Endothelial cell of umbilical vein (primary cell): ENCODE results near the gene SERPINE1. TPM values are rescaled to one million over a fixed set of nuclear protein-coding genes. Genes with fewer than 3 reads are reported as not detected.
"Not testable (repeated sequence)": the region's sequence is repeated elsewhere in the genome, so short reads cannot be mapped to it uniquely, and the experiment has no call there.

Source experiments
- BruUV-seq: library from RNA; stranded (reverse); fragments of 400-500 nt; replicated peaks from 2 replicates; lab custom pipeline; 2021; lab: Mats Ljungman, UMichigan
- CTCF ChIA-PET: fragments of 300-600, 350-600 bp; sonication (Branson Sonifier 250); formaldehyde crosslinking; loops from one replicate; lab custom pipeline; 2021; ENCODE audit warnings: antibody characterized with exemption, inconsistent platforms; lab: Charles Lee
- POLR2A ChIA-PET: fragments of 300-600, 350-600 bp; sonication (Branson Sonifier 250); formaldehyde crosslinking; loops from one replicate; lab custom pipeline; 2021; ENCODE audit warnings: antibody characterized with exemption, inconsistent platforms; lab: Charles Lee
- DNase-seq: peaks from one replicate; pipeline ENCODE4 v3.0.0-alpha.2; 2011; ENCODE audit warnings: low read depth, low spot score
- FAIRE-seq: peaks from 2 replicates; lab custom pipeline; 2011; peaks lifted over from hg19 to GRCh38; lab: Jason Lieb, UNC
- H2AFZ ChIP-seq: 2 replicates; pipeline ENCODE4 v1.6.0; 2012; ENCODE audit warnings: low read depth, low read length, control low read depth, inconsistent platforms
- H3K27ac ChIP-seq: 2 replicates; pipeline ENCODE4 v1.5.1; 2011; ENCODE audit warnings: low read depth, mild to moderate bottlenecking, control low read depth, low read length, moderate library complexity; ENCODE audit not compliant: insufficient read depth
- H3K27me3 ChIP-seq, 2 experiments: 2 replicates each; pipeline versions ENCODE4 v1.6.0 to v1.6.1; 2011; ENCODE audit warnings: low read length in 2 of 2, mixed read lengths in 1 of 2; ENCODE audit not compliant: control insufficient read depth in 2 of 2, insufficient read depth in 2 of 2
- H3K36me3 ChIP-seq, 2 experiments: 2 replicates in 1 of 2; 3 replicates in 1 of 2; pipeline ENCODE4 v1.5.1; 2011; ENCODE audit warnings: low read length in 2 of 2, mild to moderate bottlenecking in 1 of 2, moderate library complexity in 1 of 2; ENCODE audit not compliant: control insufficient read depth in 2 of 2, insufficient read depth in 2 of 2; ENCODE audit errors: extremely low read depth in 1 of 2
- H3K4me1 ChIP-seq: 3 replicates; pipeline ENCODE4 v1.5.1; 2011; ENCODE audit warnings: mild to moderate bottlenecking, low read length; ENCODE audit not compliant: control insufficient read depth, insufficient read depth; ENCODE audit errors: extremely low read depth
- H3K4me2 ChIP-seq: 2 replicates; pipeline ENCODE4 v1.6.1; 2011; ENCODE audit warnings: low read length, control low read depth, mixed read lengths; ENCODE audit not compliant: insufficient read depth
- H3K4me3 ChIP-seq, 3 experiments: fragments of 200-600 bp in 1 of 3; sonication (generic), shearing (Covaris generic) in 1 of 3; replicated peaks in 1 of 3; 2 replicates each; pipeline ENCODE4 v1.5.1; 2011 to 2016; ENCODE audit warnings: control low read depth in 3 of 3, low read length in 3 of 3, mild to moderate bottlenecking in 2 of 3, inconsistent platforms in 1 of 3, low read depth in 1 of 3, moderate library complexity in 1 of 3; ENCODE audit not compliant: insufficient read depth in 1 of 3
- H3K79me2 ChIP-seq: 2 replicates; pipeline ENCODE4 v1.6.0; 2012; ENCODE audit warnings: low read length, inconsistent platforms; ENCODE audit not compliant: control insufficient read depth, insufficient read depth
- H3K9ac ChIP-seq: replicated peaks from 2 replicates; pipeline ENCODE3; 2011; ENCODE audit warnings: low read length, control low read depth; ENCODE audit not compliant: insufficient read depth; ENCODE audit errors: extremely low read depth
- H3K9me1 ChIP-seq: replicated peaks from 3 replicates; pipeline ENCODE4 v1.6.0; 2011; ENCODE audit warnings: mild to moderate bottlenecking, low read length; ENCODE audit not compliant: control insufficient read depth, insufficient read depth; ENCODE audit errors: extremely low read depth
- H3K9me3 ChIP-seq: replicated peaks from 2 replicates; pipeline ENCODE4 v1.5.1; 2012; ENCODE audit warnings: low read length, inconsistent platforms; ENCODE audit not compliant: control insufficient read depth, insufficient read depth
- H4K20me1 ChIP-seq: replicated peaks from 2 replicates; pipeline ENCODE3; 2011; ENCODE audit warnings: mild to moderate bottlenecking, low read length; ENCODE audit not compliant: control insufficient read depth, insufficient read depth; ENCODE audit errors: extremely low read depth
- CTCF ChIP-seq, 2 donors: IDR thresholded peaks; 1 replicate in 1 of 2; 2 replicates in 1 of 2; pipeline ENCODE4 v1.5.1; 2011; ENCODE audit warnings: low read length in 2 of 2, mild to moderate bottlenecking in 2 of 2, moderate library complexity in 2 of 2, control low read depth in 1 of 2, inconsistent platforms in 1 of 2, low read depth in 1 of 2; ENCODE audit not compliant: insufficient read depth in 1 of 2; ENCODE audit errors: extremely low read depth in 1 of 2
- FOS ChIP-seq: IDR thresholded peaks from 2 replicates; pipeline ENCODE4 v1.6.1; 2011; ENCODE audit warnings: mild to moderate bottlenecking, low read length, moderate library complexity, borderline replicate concordance; ENCODE audit not compliant: insufficient read depth
- GATA2 ChIP-seq: IDR thresholded peaks from 2 replicates; pipeline ENCODE4 v1.7.0; 2011; ENCODE audit warnings: low read depth, mild to moderate bottlenecking, moderate library complexity, mixed read lengths, low read length; ENCODE audit not compliant: insufficient read length, insufficient read depth
- JUN ChIP-seq: IDR thresholded peaks from 2 replicates; pipeline ENCODE4 v1.6.1; 2011; ENCODE audit warnings: borderline replicate concordance, low read depth; ENCODE audit not compliant: insufficient read length, insufficient read depth
- MYC ChIP-seq: IDR thresholded peaks from one replicate; pipeline ENCODE4 v1.6.1; 2011; ENCODE audit warnings: mild to moderate bottlenecking, low read depth, low read length
- POLR2AphosphoS5 ChIP-seq: IDR thresholded peaks from 2 replicates; pipeline ENCODE4 v1.6.1; 2012; ENCODE audit warnings: low read depth, mild to moderate bottlenecking, control low read depth, low read length, moderate library complexity; ENCODE audit not compliant: insufficient read depth
- dilution Hi-C: fragments of 300-500 bp; cut with MboI; formaldehyde crosslinking; loops from one replicate; pipeline ENCODE4 v1.15.0; 2019; ENCODE audit warnings: low sequenced_read_pairs; ENCODE audit not compliant: extremely low pct_ligation_motif_present
- intact Hi-C: fragments of 100-400 bp; cut with micrococcal nuclease; formaldehyde crosslinking; loops from one replicate; pipeline ENCODE4 v1.10.0; 2022
- polyA plus RNA-seq, 4 experiments: library from polyadenylated mRNA; depleted of rRNA in 3 of 4; stranded (reverse) in 3 of 4; unstranded in 1 of 4; fragments of >200 nt; gene quantifications; 2 replicates each; pipeline versions ENCODE4 v1.2.1 to v1.2.3, GENCODE V29; 2011 to 2012; ENCODE audit warnings: missing spikeins in 1 of 4
- total RNA-seq: library from RNA; stranded (reverse); gene quantifications from 2 replicates; pipeline ENCODE4 v1.2.3, GENCODE V29; 2021

SERPINE1 gene
- total and polyA plus RNA-seq, 2 donors (not counting 3 experiments of a cell fraction or from before 2014, with no cell fraction given): 2,296 to 4,637 TPM

GRCh38 chr7:101121631-101121990, 5.3 kb upstream of the SERPINE1 start:
- H3K36me3 ChIP-seq, DNase-seq, H2AFZ ChIP-seq, H3K4me3 ChIP-seq, H3K4me2 ChIP-seq, dilution Hi-C loops, FAIRE-seq, H3K9me1 ChIP-seq, H3K27me3 ChIP-seq, H4K20me1 ChIP-seq, H3K9me3 ChIP-seq: not testable (repeated sequence)
- H3K79me2 ChIP-seq: peaks cover 20% of the 10 kb centered on the region
- intact Hi-C loops: loop anchor here (10.0 kb wide), 1 partner anchor 1017 kb away; the partner anchor contains the start of genes AP4M1 and MCM7
- ChIA-PET POLR2A (interaction anchor here (1.1 to 3.9 kb wide), 5 partner anchors 9 to 27 kb away, joined by 4 to 49 read pairs (median 14); no protein-coding TSS in a partner anchor), CTCF (interaction anchor here (1.0 to 3.5 kb wide), 4 partner anchors 9 to 26 kb away, joined by 3 to 25 read pairs (median 18); no protein-coding TSS in a partner anchor)
- H3K9ac ChIP-seq: peak overlapping the region; percentile 95
- peaks cover 75% of the 10 kb centered on the region for H3K4me1 ChIP-seq
- TSS peak; percentile 2 for BruUV-seq
- H3K27ac ChIP-seq: peak overlapping the region; percentile 83

- peak overlapping the region; percentile 82 for H3K4me2 ChIP-seq
- peak overlapping the region; percentile 83 for H3K27ac ChIP-seq
- DNase-seq (peak; percentile 96), FAIRE-seq (peak; percentile 99)
- peak overlapping the region in 2 of 3 experiments; percentile 16 to 30 for H3K4me3 ChIP-seq
- peaks cover 70% of the 10 kb centered on the region for H3K4me1 ChIP-seq
- H4K20me1 ChIP-seq: no peaks in the 10 kb centered on the region
- H2AFZ ChIP-seq: no peak overlapping the region
- CTCF ChIA-PET: interaction anchor here (0.7 to 3.5 kb wide), 8 partner anchors 9 to 45 kb away, joined by 3 to 25 read pairs (median 7); no protein-coding TSS in a partner anchor
- no TSS peak for BruUV-seq
- POLR2A ChIA-PET: interaction anchor here (1.1 to 3.9 kb wide), 9 partner anchors 9 to 35 kb away, joined by 3 to 49 read pairs (median 6); no protein-coding TSS in a partner anchor
- peaks cover 23% of the 10 kb centered on the region for H3K79me2 ChIP-seq
- TF ChIP-seq MYC: no peak
- TF ChIP-seq POLR2AphosphoS5: peak; percentile 95
- TF ChIP-seq JUN: peak; percentile 83
- no peak for TF ChIP-seq CTCF (IDR thresholded peaks at IDR 0.05; ENCODE audit: extremely low read depth in 1 of 2, insufficient read depth in 1 of 2, low read depth in 1 of 2, low read length in 2 of 2)
- TF ChIP-seq GATA2: peak; percentile 73
- TF ChIP-seq FOS: peak; percentile 95
- H3K9me3 ChIP-seq: no peaks in the 10 kb centered on the region
- no peaks in the 10 kb centered on the region for H3K9me1 ChIP-seq
- peak overlapping the region; percentile 95 for H3K9ac ChIP-seq
- no peaks in the 10 kb centered on the region for H3K27me3 ChIP-seq
- no peaks in the 10 kb centered on the region for H3K36me3 ChIP-seq
- intact Hi-C loops (loop anchor here (1.0 to 10.0 kb wide), 3 partner anchors 10 to 1017 kb away; partner anchors contain the start of genes AP4M1 and MCM7), dilution Hi-C loops (no loop called here)
These were observed 4.6 kb upstream of the SERPINE1 start for GRCh38 chr7:101121991-101122932.
